HepG2 (cell line): ENCODE results near the gene LAPTM4A. TPM values are rescaled to one million over a fixed set of nuclear protein-coding genes. Genes with fewer than 3 reads are reported as not detected.

Experiments used
- AHDC1 ChIP-seq: sonication (generic); formaldehyde crosslinking; IDR thresholded peaks from 2 replicates; pipeline ENCODE4 v1.5.1; 2020; ENCODE audit warnings: mild to moderate bottlenecking, missing genetic modification reagents, borderline replicate concordance
- CCDC6 ChIP-seq: sonication (generic); formaldehyde crosslinking; IDR thresholded peaks from 2 replicates; pipeline ENCODE4 v1.8.1; 2022; ENCODE audit warnings: mild to moderate bottlenecking, missing genetic modification reagents, moderate library complexity
- GMEB1 ChIP-seq: sonication (generic); formaldehyde crosslinking; IDR thresholded peaks from 2 replicates; pipeline ENCODE4 v1.5.1; 2020; ENCODE audit warnings: missing genetic modification reagents, mild to moderate bottlenecking, borderline replicate concordance
- HNF4A ChIP-seq: sonication (generic); formaldehyde crosslinking; IDR thresholded peaks from 2 replicates; pipeline ENCODE4 v1.4.0; 2020; ENCODE audit warnings: missing genetic modification reagents
- LRRFIP1 ChIP-seq: sonication (generic); formaldehyde crosslinking; conservative IDR thresholded peaks from 2 replicates; pipeline ENCODE4 v1.4.0; 2020; ENCODE audit warnings: missing genetic modification reagents
- MED1 ChIP-seq: sonication (generic); formaldehyde crosslinking; IDR thresholded peaks from 2 replicates; pipeline ENCODE4 v1.4.0; 2020; ENCODE audit warnings: missing genetic modification reagents
- PRPF4 ChIP-seq: fragments of 200-400 bp; formaldehyde crosslinking; IDR thresholded peaks from 2 replicates; pipeline ENCODE4 v1.6.1; 2016; ENCODE audit warnings: low read length, low read depth; ENCODE audit not compliant: poor library complexity, severe bottlenecking
- SNRNP70 ChIP-seq: fragments of 200-400 bp; formaldehyde crosslinking; IDR thresholded peaks from 2 replicates; pipeline ENCODE4 v1.6.1; 2017; ENCODE audit warnings: mild to moderate bottlenecking, low read depth, low read length, moderate library complexity
- SP1 ChIP-seq, 2 experiments: fragments of 450-650 bp in 1 of 2; sonication (generic) in 1 of 2; formaldehyde crosslinking in 1 of 2; IDR thresholded peaks; 2 replicates each; pipeline versions ENCODE4 v1.4.0 to v1.6.1; 2016 to 2020; ENCODE audit warnings: missing genetic modification reagents in 1 of 2
- TRIM22 ChIP-seq: fragments of 450-650 bp; IDR thresholded peaks from 2 replicates; pipeline ENCODE4 v1.6.1; 2017
- ZNF276 ChIP-seq: sonication (generic); formaldehyde crosslinking; IDR thresholded peaks from 2 replicates; pipeline ENCODE4 v1.4.0; 2020; ENCODE audit warnings: mild to moderate bottlenecking, low read depth, missing genetic modification reagents
- ZNF44 ChIP-seq: sonication (generic); formaldehyde crosslinking; IDR thresholded peaks from 2 replicates; pipeline ENCODE4 v1.5.1; 2020; ENCODE audit warnings: mild to moderate bottlenecking, missing genetic modification reagents
- ZNF75D ChIP-seq: sonication (generic); formaldehyde crosslinking; IDR thresholded peaks from 2 replicates; pipeline ENCODE4 v1.8.1; 2023; ENCODE audit warnings: missing genetic modification reagents, mild to moderate bottlenecking, borderline replicate concordance
- ZNF879 ChIP-seq: sonication (generic); formaldehyde crosslinking; IDR thresholded peaks from 2 replicates; pipeline ENCODE4 v1.8.1; 2023; ENCODE audit warnings: missing genetic modification reagents
- polyA plus RNA-seq, 8 experiments: library from polyadenylated mRNA; depleted of rRNA in 3 of 8; stranded (reverse) in 7 of 8; unstranded in 1 of 8; fragments of >200 nt; fragmentation: Illumina TruSeq in 4 of 8; extraction: Trizol in 4 of 8; gene quantifications; 2 replicates each; pipeline versions ENCODE4 v1.2.1 to v1.2.3, GENCODE V29; 2011 to 2016; ENCODE audit warnings: low read depth in 4 of 8, missing spikeins in 1 of 8, mixed read lengths in 1 of 8; ENCODE audit not compliant: insufficient read depth in 1 of 8
- total RNA-seq, 5 experiments: library from RNA; depleted of rRNA; stranded (reverse); fragments of >200 nt; fragmentation: Illumina TruSeq; extraction: Trizol; gene quantifications; 2 replicates each; pipeline ENCODE4 v1.2.3, GENCODE V29; 2016; ENCODE audit warnings: low read depth in 1 of 5

LAPTM4A gene
- total and polyA plus RNA-seq, 2 of the 13 experiments (the other 11 are each of a cell fraction or from before 2014, with no cell fraction given): 116 to 558 TPM

- no peak for TF ChIP-seq TRIM22
- TF ChIP-seq CCDC6 (CRISPR knock-in tag): peak; percentile 88; the same call in 1 of the 2 replicates
- peak; percentile 83; the same call in 1 of the 2 replicates for TF ChIP-seq MED1
- TF ChIP-seq SP1 (IDR thresholded peaks at IDR 0.05): no peak
- TF ChIP-seq SP1 (CRISPR knock-in tag; IDR thresholded peaks at IDR 0.05): peak; percentile 92
- no peak for TF ChIP-seq ZNF75D
- no peak; the same call in 1 of the 2 replicates for TF ChIP-seq LRRFIP1 (CRISPR knock-in tag)
- TF ChIP-seq ZNF879 (CRISPR knock-in tag): no peak
- peak; percentile 97 for TF ChIP-seq ZNF276 (CRISPR knock-in tag)
- TF ChIP-seq PRPF4: no peak
- no peak for TF ChIP-seq SNRNP70
- peak; percentile 93 for TF ChIP-seq GMEB1 (CRISPR knock-in tag)
- peak; percentile 93 for TF ChIP-seq ZNF44 (CRISPR knock-in tag)
- TF ChIP-seq AHDC1 (CRISPR knock-in tag): peak; percentile 33; the same call in 1 of the 2 replicates
- peak; percentile 93 for TF ChIP-seq HNF4A (CRISPR knock-in tag)
These were observed at the start of gene LAPTM4A (continued) for GRCh38 chr2:20051532-20052228.
